Left ventricle myocardium inferior (tissue), 1 donor: ENCODE measurements around the gene NRXN3. TPM values are rescaled to one million over a fixed set of nuclear protein-coding genes. Genes with fewer than 3 reads are reported as not detected.

Experiments used
- DNase-seq: peaks from one replicate; pipeline ENCODE4 v3.0.0-alpha.2; 2020
- H3K27ac ChIP-seq: fragments of 200-600 bp; replicated peaks from 2 replicates; pipeline ENCODE4 v1.8.0; 2021
- H3K27me3 ChIP-seq: fragments of 200-600 bp; 2 replicates; pipeline ENCODE4 v1.8.0; 2021; ENCODE audit warnings: low read depth
- H3K36me3 ChIP-seq: fragments of 200-600 bp; 2 replicates; pipeline ENCODE4 v1.8.0; 2021
- H3K4me1 ChIP-seq: fragments of 200-600 bp; 2 replicates; pipeline ENCODE4 v1.8.0; 2021
- H3K4me3 ChIP-seq: fragments of 200-600 bp; 2 replicates; pipeline ENCODE4 v1.8.0; 2021; ENCODE audit warnings: mild to moderate bottlenecking, moderate library complexity
- H3K9me3 ChIP-seq: fragments of 200-600 bp; replicated peaks from 2 replicates; pipeline ENCODE4 v1.8.0; 2021
- CTCF ChIP-seq: fragments of 200-600 bp; IDR thresholded peaks from 2 replicates; pipeline ENCODE4 v1.8.0; 2021; ENCODE audit warnings: antibody characterized with exemption, mild to moderate bottlenecking, borderline replicate concordance
- intact Hi-C: fragments of 100-400 bp; cut with micrococcal nuclease; formaldehyde crosslinking; loops from one replicate; pipeline ENCODE4 v1.11.0; 2022
- total RNA-seq: library from RNA; stranded (reverse); fragmentation: NEBNext Ultra II Directional; extraction: Animal tissue kit (Norgen Biotek cat#: 25700); gene quantifications from one replicate; pipeline ENCODE4 v1.2.1, GENCODE V29; 2021
- donor health status: DM: no; HTN: yes; CAD: no; lungs with severe emphysema.

Gene NRXN3
- total RNA-seq, 1 donor from 2014 or later = 1.2 TPM

- TF ChIP-seq CTCF = no peak
- Histone ChIP-seq H3K27ac (no peak overlapping the region), H3K36me3 (no peaks in the 10 kb centered on the region), H3K4me1 (no peaks in the 10 kb centered on the region), H3K4me3 (no peak overlapping the region), H3K27me3 (peaks cover 87% of the 10 kb centered on the region), H3K9me3 (no peaks in the 10 kb centered on the region)
- DNase-seq = no peak
- intact Hi-C loops = no loop called here
Observed at GRCh38 chr14:78173346-78174035, 3.3 kb downstream of the NRXN3 start.

- DNase-seq = no peak
- H3K36me3 ChIP-seq = no peaks in the 10 kb centered on the region
- no peak for TF ChIP-seq CTCF
- H3K4me1 ChIP-seq = no peaks in the 10 kb centered on the region
- peaks cover 83% of the 10 kb centered on the region for H3K27me3 ChIP-seq
- intact Hi-C loops = no loop called here
- no peaks in the 10 kb centered on the region for H3K9me3 ChIP-seq
- H3K27ac ChIP-seq = no peak overlapping the region
- no peak overlapping the region for H3K4me3 ChIP-seq
Observed at GRCh38 chr14:78175412-78175811, 5.2 kb downstream of the NRXN3 start.

GRCh38 chr14:78178071-78178470, 7.9 kb downstream of the NRXN3 start:
- Histone ChIP-seq H3K27ac (no peak overlapping the region), H3K36me3 (no peaks in the 10 kb centered on the region), H3K4me1 (no peaks in the 10 kb centered on the region), H3K9me3 (no peaks in the 10 kb centered on the region), H3K27me3 (peaks cover 67% of the 10 kb centered on the region), H3K4me3 (no peak overlapping the region)
- intact Hi-C loops = no loop called here
- TF ChIP-seq CTCF = no peak
- no peak for DNase-seq

GRCh38 chr14:78178971-78179370, 8.8 kb downstream of the NRXN3 start:
- H3K27ac ChIP-seq = no peak overlapping the region
- intact Hi-C loops = no loop called here
- H3K36me3 ChIP-seq = no peaks in the 10 kb centered on the region
- DNase-seq = no peak
- H3K4me1 ChIP-seq = no peaks in the 10 kb centered on the region
- no peaks in the 10 kb centered on the region for H3K9me3 ChIP-seq
- H3K4me3 ChIP-seq = no peak overlapping the region
- H3K27me3 ChIP-seq = peaks cover 63% of the 10 kb centered on the region
- no peak for TF ChIP-seq CTCF

- H3K36me3 ChIP-seq = no peaks in the 10 kb centered on the region
- H3K4me3 ChIP-seq = no peak overlapping the region
- TF ChIP-seq CTCF = no peak
- no peak for DNase-seq
- no peak overlapping the region for H3K27ac ChIP-seq
- no peaks in the 10 kb centered on the region for H3K9me3 ChIP-seq
- H3K4me1 ChIP-seq = no peaks in the 10 kb centered on the region
- intact Hi-C loops = no loop called here
- H3K27me3 ChIP-seq = peaks cover 64% of the 10 kb centered on the region
Observed at GRCh38 chr14:78181270-78181669, 11.1 kb downstream of the NRXN3 start.

GRCh38 chr14:78182722-78183121, 12.5 kb downstream of the NRXN3 start:
- H3K4me1 ChIP-seq = no peaks in the 10 kb centered on the region
- no peak overlapping the region for H3K27ac ChIP-seq
- no peaks in the 10 kb centered on the region for H3K9me3 ChIP-seq
- no peak overlapping the region for H3K4me3 ChIP-seq
- H3K36me3 ChIP-seq = no peaks in the 10 kb centered on the region
- DNase-seq = no peak
- TF ChIP-seq CTCF = no peak
- peaks cover 69% of the 10 kb centered on the region for H3K27me3 ChIP-seq
- intact Hi-C loops = no loop called here
